Osteoblast (primary cell): ENCODE measurements around the gene H3-3A. TPM values are rescaled to one million over a fixed set of nuclear protein-coding genes. Genes with fewer than 3 reads are reported as not detected.

Experiments
- DNase-seq: peaks from one replicate; pipeline ENCODE4 v3.0.0; 2011; ENCODE audit warnings: low spot score, mixed read lengths; ENCODE audit not compliant: insufficient read length; ENCODE audit errors: missing footprints
- H2AFZ ChIP-seq: 2 replicates; pipeline ENCODE4 v1.6.0; 2011; ENCODE audit warnings: mild to moderate bottlenecking, low read length
- H3K27ac ChIP-seq: 2 replicates; pipeline ENCODE4 v1.5.1; 2011; ENCODE audit warnings: mild to moderate bottlenecking, low read depth, low read length, moderate library complexity
- H3K27me3 ChIP-seq: 2 replicates; pipeline ENCODE4 v1.6.0; 2012; ENCODE audit warnings: mild to moderate bottlenecking, control low read depth, inconsistent platforms, low read length, moderate library complexity; ENCODE audit not compliant: insufficient read depth
- H3K36me3 ChIP-seq: 2 replicates; pipeline ENCODE4 v1.5.1; 2011; ENCODE audit warnings: mild to moderate bottlenecking, low read length, control low read depth, moderate library complexity; ENCODE audit not compliant: insufficient read depth
- H3K4me1 ChIP-seq: 2 replicates; pipeline ENCODE4 v1.5.1; 2011; ENCODE audit warnings: mild to moderate bottlenecking, low read length, control low read depth, moderate library complexity; ENCODE audit not compliant: insufficient read depth
- H3K4me2 ChIP-seq: 2 replicates; pipeline ENCODE4 v1.6.0; 2011; ENCODE audit warnings: mild to moderate bottlenecking, low read length; ENCODE audit not compliant: insufficient read depth
- H3K4me3 ChIP-seq: fragments of 200-600 bp; sonication (generic); 3 replicates; pipeline ENCODE4 v1.5.1; 2012; ENCODE audit warnings: mild to moderate bottlenecking, low read length, inconsistent platforms; ENCODE audit not compliant: insufficient read depth
- H3K79me2 ChIP-seq: 2 replicates; pipeline ENCODE4 v1.6.0; 2012; ENCODE audit warnings: mild to moderate bottlenecking, low read length, control low read depth, inconsistent platforms; ENCODE audit not compliant: insufficient read depth
- H3K9me3 ChIP-seq: 2 replicates; pipeline ENCODE4 v1.5.1; 2011; ENCODE audit warnings: low read depth, low read length, control low read depth
- H4K20me1 ChIP-seq: 2 replicates; pipeline ENCODE4 v1.6.0; 2012; ENCODE audit warnings: mild to moderate bottlenecking, low read length, control low read depth; ENCODE audit not compliant: insufficient read depth
- total RNA-seq: library from RNA; depleted of rRNA; stranded (reverse); fragments of >200 nt; gene quantifications from 2 replicates; pipeline ENCODE4 v1.2.3, GENCODE V29; 2012
- TF ChIP-seq, protein P1 (sequence below): IDR thresholded peaks from 2 replicates; pipeline ENCODE4 v1.5.1; 2011; ENCODE audit warnings: mild to moderate bottlenecking, low read depth, low read length, moderate library complexity; ENCODE audit errors: extremely low read depth

The H3-3A gene
- total RNA-seq, 1 donor, result 127 TPM

- Histone ChIP-seq H3K79me2 (no peaks in the 10 kb centered on the region), H3K36me3 (no peaks in the 10 kb centered on the region), H3K4me1 (peaks cover 18% of the 10 kb centered on the region), H2AFZ (peak overlapping the region; percentile 85), H3K4me3 (peak overlapping the region; percentile 75), H3K9me3 (no peaks in the 10 kb centered on the region), H4K20me1 (no peaks in the 10 kb centered on the region), H3K27ac (peak overlapping the region; percentile 56), H3K4me2 (peak overlapping the region; percentile 88), H3K27me3 (no peaks in the 10 kb centered on the region)
- TF ChIP-seq, protein P1, sequence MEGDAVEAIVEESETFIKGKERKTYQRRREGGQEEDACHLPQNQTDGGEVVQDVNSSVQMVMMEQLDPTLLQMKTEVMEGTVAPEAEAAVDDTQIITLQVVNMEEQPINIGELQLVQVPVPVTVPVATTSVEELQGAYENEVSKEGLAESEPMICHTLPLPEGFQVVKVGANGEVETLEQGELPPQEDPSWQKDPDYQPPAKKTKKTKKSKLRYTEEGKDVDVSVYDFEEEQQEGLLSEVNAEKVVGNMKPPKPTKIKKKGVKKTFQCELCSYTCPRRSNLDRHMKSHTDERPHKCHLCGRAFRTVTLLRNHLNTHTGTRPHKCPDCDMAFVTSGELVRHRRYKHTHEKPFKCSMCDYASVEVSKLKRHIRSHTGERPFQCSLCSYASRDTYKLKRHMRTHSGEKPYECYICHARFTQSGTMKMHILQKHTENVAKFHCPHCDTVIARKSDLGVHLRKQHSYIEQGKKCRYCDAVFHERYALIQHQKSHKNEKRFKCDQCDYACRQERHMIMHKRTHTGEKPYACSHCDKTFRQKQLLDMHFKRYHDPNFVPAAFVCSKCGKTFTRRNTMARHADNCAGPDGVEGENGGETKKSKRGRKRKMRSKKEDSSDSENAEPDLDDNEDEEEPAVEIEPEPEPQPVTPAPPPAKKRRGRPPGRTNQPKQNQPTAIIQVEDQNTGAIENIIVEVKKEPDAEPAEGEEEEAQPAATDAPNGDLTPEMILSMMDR, result no peak
- DNase-seq, result peak; percentile 98
These were observed 48.0 kb downstream of the H3-3A start for GRCh38 chr1:226110249-226111097.

GRCh38 chr1:226111098-226111882, 48.8 kb downstream of the H3-3A start:
- Histone ChIP-seq H3K27ac (peak overlapping the region; percentile 56), H4K20me1 (no peaks in the 10 kb centered on the region), H3K4me1 (peaks cover 18% of the 10 kb centered on the region), H3K36me3 (no peaks in the 10 kb centered on the region), H3K79me2 (no peaks in the 10 kb centered on the region), H3K9me3 (no peaks in the 10 kb centered on the region), H3K4me3 (peak overlapping the region; percentile 75), H3K4me2 (peak overlapping the region; percentile 88), H2AFZ (peak overlapping the region; percentile 85), H3K27me3 (no peaks in the 10 kb centered on the region)
- TF ChIP-seq, protein P1, result no peak
- DNase-seq, result peak; percentile 66

DNA sequence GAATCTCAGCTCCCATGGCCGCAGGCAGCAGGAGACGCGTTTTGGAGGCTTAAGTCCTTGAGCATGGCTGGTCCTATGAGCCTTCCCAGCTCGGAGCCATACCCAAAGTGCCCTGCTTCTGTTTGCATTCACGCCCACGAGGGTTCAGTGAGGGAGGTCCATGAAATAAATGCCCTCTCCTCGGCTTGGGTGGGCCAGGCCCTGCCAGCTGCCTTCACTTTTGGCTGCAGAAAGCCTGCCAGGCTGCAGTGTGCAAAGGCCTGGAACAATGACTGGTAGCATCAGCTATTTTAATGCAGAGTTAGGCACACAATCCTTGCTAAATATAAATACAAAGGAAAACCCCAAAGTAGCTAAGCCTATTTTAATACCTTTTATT, 49.4 kb downstream of the H3-3A start:
- TF ChIP-seq, protein P1, result no peak
- H3K4me3 ChIP-seq, result no peak overlapping the region
- no peak overlapping the region for H2AFZ ChIP-seq
- DNase-seq, result peak; percentile 81
- H3K9me3 ChIP-seq, result no peaks in the 10 kb centered on the region
- H3K27me3 ChIP-seq, result no peaks in the 10 kb centered on the region
- no peaks in the 10 kb centered on the region for H3K36me3 ChIP-seq
- H3K4me1 ChIP-seq, result peaks cover 18% of the 10 kb centered on the region
- H3K4me2 ChIP-seq, result no peak overlapping the region
- no peaks in the 10 kb centered on the region for H3K79me2 ChIP-seq
- no peaks in the 10 kb centered on the region for H4K20me1 ChIP-seq
- no peak overlapping the region for H3K27ac ChIP-seq

DNA sequence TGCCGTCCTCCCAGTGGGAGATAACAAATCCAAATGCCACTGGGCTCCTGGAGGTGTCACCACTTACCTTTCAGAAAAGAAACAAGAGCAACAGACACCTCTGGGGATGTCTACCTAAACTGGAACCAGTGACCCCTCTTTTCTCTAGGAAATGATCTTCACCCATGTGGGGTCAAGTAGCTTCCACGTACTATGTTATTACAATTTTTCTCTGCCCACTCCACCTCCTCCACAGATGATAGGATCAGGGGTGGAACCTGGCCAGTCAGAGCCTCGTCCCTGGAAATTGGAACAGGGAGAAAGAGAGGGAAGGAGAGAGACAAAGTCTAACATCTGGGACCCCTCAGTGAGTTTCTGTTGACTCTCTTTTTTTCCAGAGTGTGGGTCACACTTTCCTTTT, 50.1 kb downstream of the H3-3A start:
- H3K4me2 ChIP-seq, result no peak overlapping the region
- H3K9me3 ChIP-seq, result no peaks in the 10 kb centered on the region
- peak; percentile 47 for DNase-seq
- no peak overlapping the region for H3K27ac ChIP-seq
- H4K20me1 ChIP-seq, result no peaks in the 10 kb centered on the region
- H3K27me3 ChIP-seq, result no peaks in the 10 kb centered on the region
- TF ChIP-seq, protein P1, result no peak
- H3K36me3 ChIP-seq, result no peaks in the 10 kb centered on the region
- peaks cover 18% of the 10 kb centered on the region for H3K4me1 ChIP-seq
- H3K79me2 ChIP-seq, result no peaks in the 10 kb centered on the region
- no peak overlapping the region for H2AFZ ChIP-seq
- H3K4me3 ChIP-seq, result no peak overlapping the region
